HEK293 (cell line): ENCODE measurements around the gene TTC39C.
A peak's percentile ranks its signal among the peaks of the same experiment; 100 is the strongest.

Source experiments
- CTCF ChIA-PET: fragments of 350-600 bp; formaldehyde crosslinking; extraction: SDS; loops from one replicate; lab custom pipeline; 2021; ENCODE audit warnings: antibody characterized with exemption; lab: Yijun Ruan, JAX
- POLR2A ChIA-PET: fragments of 300-600 bp; formaldehyde crosslinking; extraction: SDS; loops from one replicate; lab custom pipeline; 2020; ENCODE audit warnings: antibody characterized with exemption, inconsistent platforms; lab: Yijun Ruan, JAX
- H3K27ac ChIP-seq: fragments of 200-500 bp; sonication (Bioruptor generic); 2 replicates; pipeline ENCODE4 v1.5.1; 2014; ENCODE audit warnings: low read depth, low read length, control low read depth, inconsistent platforms; ENCODE audit errors: extremely low read depth
- H3K36me3 ChIP-seq, 2 experiments: fragments of 200-500 bp in 1 of 2; sonication (Bioruptor generic) in 1 of 2; 1 replicate in 1 of 2; 2 replicates in 1 of 2; pipeline ENCODE4 v1.5.1; 2014 to 2017; ENCODE audit warnings: inconsistent platforms in 2 of 2, low read length in 2 of 2; ENCODE audit not compliant: control insufficient read depth in 2 of 2, insufficient read depth in 1 of 2
- H3K4me1 ChIP-seq: fragments of 200-500 bp; sonication (Bioruptor generic); 2 replicates; pipeline ENCODE4 v1.5.1; 2014; ENCODE audit warnings: mild to moderate bottlenecking, low read length, inconsistent platforms; ENCODE audit not compliant: control insufficient read depth, insufficient read depth
- H3K4me3 ChIP-seq: 2 replicates; pipeline ENCODE4 v1.5.1; 2011; ENCODE audit warnings: low read depth, mild to moderate bottlenecking, control low read depth, low read length, moderate library complexity
- H3K9me3 ChIP-seq: fragments of 200-500 bp; sonication (Bioruptor generic); 2 replicates; pipeline ENCODE4 v1.5.1; 2014; ENCODE audit warnings: low read depth, low read length, inconsistent platforms; ENCODE audit not compliant: control insufficient read depth, insufficient read depth
- ELK4 ChIP-seq: IDR thresholded peaks from 2 replicates; pipeline ENCODE4 v1.6.1; 2011; ENCODE audit warnings: mild to moderate bottlenecking, low read depth, low read length, borderline replicate concordance
- HIC1 ChIP-seq: fragments of 450-650 bp; formaldehyde crosslinking; IDR thresholded peaks from 2 replicates; pipeline ENCODE4 v1.5.1; 2016; ENCODE audit warnings: missing biosample characterization, missing genetic modification characterization
- KLF10 ChIP-seq: fragments of 450-650 bp; IDR thresholded peaks from 2 replicates; pipeline ENCODE4 v1.5.1; 2018; ENCODE audit warnings: missing biosample characterization, mild to moderate bottlenecking, missing genetic modification characterization
- PRDM1 ChIP-seq: fragments of 450-650 bp; formaldehyde crosslinking; IDR thresholded peaks from 2 replicates; pipeline ENCODE4; 2016; ENCODE audit warnings: missing biosample characterization, missing genetic modification characterization
- PRDM10 ChIP-seq: fragments of 450-650 bp; formaldehyde crosslinking; IDR thresholded peaks from 2 replicates; pipeline ENCODE4 v1.5.1; 2016; ENCODE audit warnings: missing biosample characterization, missing genetic modification characterization
- SCRT1 ChIP-seq: fragments of 450-650 bp; formaldehyde crosslinking; IDR thresholded peaks from 2 replicates; pipeline ENCODE4 v1.5.1; 2016; ENCODE audit warnings: missing biosample characterization, missing genetic modification characterization, borderline replicate concordance
- YY1 ChIP-seq: fragments of 450-650 bp; formaldehyde crosslinking; IDR thresholded peaks from 2 replicates; pipeline ENCODE4 v1.5.1; 2018; ENCODE audit warnings: missing biosample characterization, missing genetic modification characterization
- ZBTB7A ChIP-seq: fragments of 450-650 bp; formaldehyde crosslinking; IDR thresholded peaks from 2 replicates; pipeline ENCODE4 v1.5.1; 2016; ENCODE audit warnings: low read depth, missing biosample characterization, missing genetic modification characterization
- ZNF114 ChIP-seq: fragments of 450-650 bp; formaldehyde crosslinking; IDR thresholded peaks from 2 replicates; pipeline ENCODE4 v1.5.0; 2017; ENCODE audit warnings: missing biosample characterization, missing genetic modification characterization
- ZNF133 ChIP-seq: fragments of 450-650 bp; formaldehyde crosslinking; IDR thresholded peaks from 2 replicates; pipeline ENCODE4 v1.5.1; 2016; ENCODE audit warnings: missing biosample characterization, missing genetic modification characterization
- ZNF16 ChIP-seq: fragments of 450-650 bp; formaldehyde crosslinking; IDR thresholded peaks from 2 replicates; pipeline ENCODE4 v1.5.1; 2016; ENCODE audit warnings: low read depth, missing biosample characterization, missing genetic modification characterization
- ZNF184 ChIP-seq: fragments of 450-650 bp; IDR thresholded peaks from 2 replicates; pipeline ENCODE4 v1.5.1; 2018; ENCODE audit warnings: missing biosample characterization, mild to moderate bottlenecking, missing genetic modification characterization
- ZNF24 ChIP-seq: fragments of 450-650 bp; formaldehyde crosslinking; IDR thresholded peaks from 2 replicates; pipeline ENCODE4 v1.5.1; 2016; ENCODE audit warnings: missing biosample characterization, missing genetic modification characterization
- ZNF311 ChIP-seq: fragments of 450-650 bp; formaldehyde crosslinking; IDR thresholded peaks from 2 replicates; pipeline ENCODE4 v1.5.1; 2017; ENCODE audit warnings: missing biosample characterization, missing genetic modification characterization, borderline replicate concordance
- ZNF341 ChIP-seq: fragments of 450-650 bp; formaldehyde crosslinking; IDR thresholded peaks from 2 replicates; pipeline ENCODE4; 2016; ENCODE audit warnings: low read depth, missing biosample characterization, missing genetic modification characterization
- ZNF394 ChIP-seq: fragments of 450-650 bp; formaldehyde crosslinking; IDR thresholded peaks from 2 replicates; pipeline ENCODE4 v1.5.1; 2016; ENCODE audit warnings: missing biosample characterization, missing genetic modification characterization, mild to moderate bottlenecking, moderate library complexity, borderline replicate concordance
- ZNF433 ChIP-seq: fragments of 450-650 bp; formaldehyde crosslinking; IDR thresholded peaks from 2 replicates; pipeline ENCODE4 v1.5.1; 2016; ENCODE audit warnings: missing biosample characterization, missing genetic modification characterization, low read depth
- ZNF473 ChIP-seq: fragments of 450-650 bp; formaldehyde crosslinking; IDR thresholded peaks from 2 replicates; pipeline ENCODE4 v1.5.1; 2017; ENCODE audit warnings: missing biosample characterization, missing genetic modification characterization
- ZNF501 ChIP-seq: fragments of 450-650 bp; formaldehyde crosslinking; IDR thresholded peaks from 2 replicates; pipeline ENCODE4 v1.5.1; 2016; ENCODE audit warnings: missing biosample characterization, missing genetic modification characterization
- ZNF521 ChIP-seq: fragments of 450-650 bp; formaldehyde crosslinking; IDR thresholded peaks from 2 replicates; pipeline ENCODE4 v1.5.1; 2017; ENCODE audit warnings: missing biosample characterization, mild to moderate bottlenecking, missing genetic modification characterization
- ZNF558 ChIP-seq: fragments of 450-650 bp; formaldehyde crosslinking; IDR thresholded peaks from 2 replicates; pipeline ENCODE4 v1.5.1; 2016; ENCODE audit warnings: missing biosample characterization, missing genetic modification characterization
- ZNF747 ChIP-seq: fragments of 450-650 bp; formaldehyde crosslinking; IDR thresholded peaks from 2 replicates; pipeline ENCODE4 v1.5.1; 2016; ENCODE audit warnings: missing biosample characterization, missing genetic modification characterization
- ZNF768 ChIP-seq: fragments of 450-650 bp; formaldehyde crosslinking; IDR thresholded peaks from 2 replicates; pipeline ENCODE4 v1.5.1; 2018; ENCODE audit warnings: missing biosample characterization, mild to moderate bottlenecking, missing genetic modification characterization
- ZNF843 ChIP-seq: fragments of 450-650 bp; formaldehyde crosslinking; IDR thresholded peaks from 2 replicates; pipeline ENCODE4 v1.5.1; 2016; ENCODE audit warnings: missing biosample characterization, missing genetic modification characterization
- TF ChIP-seq, protein P1 (sequence below): fragments of 450-650 bp; formaldehyde crosslinking; IDR thresholded peaks from 2 replicates; pipeline ENCODE4 v1.5.1; 2016; ENCODE audit warnings: missing biosample characterization, missing genetic modification characterization

The TTC39C gene

GRCh38 chr18:24026457-24026856 lies 11.9 kb downstream of the TTC39C start:
- ChIA-PET CTCF (interaction anchor here (1.2 kb wide), 1 partner anchor 108 kb away, joined by 3 read pairs; no protein-coding TSS in a partner anchor), POLR2A (no interaction called here)
- Histone ChIP-seq H3K4me1 (peaks cover 10% of the 10 kb centered on the region), H3K27ac (no peak overlapping the region), H3K36me3 (peaks cover 0 to 5% of the 10 kb centered on the region in 2 experiments; a peak in 2 of 3 replicates), H3K9me3 (no peaks in the 10 kb centered on the region), H3K4me3 (no peak overlapping the region)
- TF ChIP-seq ZNF433 (no peak), ZNF341 (tag by site-specific recombination) (no peak), SCRT1 (no peak), ZNF394 (no peak), PRDM1 (no peak), KLF10 (no peak), ZBTB7A (tag by site-specific recombination) (no peak), ZNF24 (tag by site-specific recombination) (no peak), ZNF501 (tag by site-specific recombination) (no peak), HIC1 (tag by site-specific recombination) (no peak), ZNF184 (tag by site-specific recombination) (no peak), ZNF843 (tag by site-specific recombination) (no peak), ZNF114 (no peak), ZNF747 (no peak), ZNF133 (no peak), YY1 (no peak), ZNF768 (no peak), ZNF558 (tag by site-specific recombination) (no peak), ZNF473 (no peak)
- TF ChIP-seq, protein P1, sequence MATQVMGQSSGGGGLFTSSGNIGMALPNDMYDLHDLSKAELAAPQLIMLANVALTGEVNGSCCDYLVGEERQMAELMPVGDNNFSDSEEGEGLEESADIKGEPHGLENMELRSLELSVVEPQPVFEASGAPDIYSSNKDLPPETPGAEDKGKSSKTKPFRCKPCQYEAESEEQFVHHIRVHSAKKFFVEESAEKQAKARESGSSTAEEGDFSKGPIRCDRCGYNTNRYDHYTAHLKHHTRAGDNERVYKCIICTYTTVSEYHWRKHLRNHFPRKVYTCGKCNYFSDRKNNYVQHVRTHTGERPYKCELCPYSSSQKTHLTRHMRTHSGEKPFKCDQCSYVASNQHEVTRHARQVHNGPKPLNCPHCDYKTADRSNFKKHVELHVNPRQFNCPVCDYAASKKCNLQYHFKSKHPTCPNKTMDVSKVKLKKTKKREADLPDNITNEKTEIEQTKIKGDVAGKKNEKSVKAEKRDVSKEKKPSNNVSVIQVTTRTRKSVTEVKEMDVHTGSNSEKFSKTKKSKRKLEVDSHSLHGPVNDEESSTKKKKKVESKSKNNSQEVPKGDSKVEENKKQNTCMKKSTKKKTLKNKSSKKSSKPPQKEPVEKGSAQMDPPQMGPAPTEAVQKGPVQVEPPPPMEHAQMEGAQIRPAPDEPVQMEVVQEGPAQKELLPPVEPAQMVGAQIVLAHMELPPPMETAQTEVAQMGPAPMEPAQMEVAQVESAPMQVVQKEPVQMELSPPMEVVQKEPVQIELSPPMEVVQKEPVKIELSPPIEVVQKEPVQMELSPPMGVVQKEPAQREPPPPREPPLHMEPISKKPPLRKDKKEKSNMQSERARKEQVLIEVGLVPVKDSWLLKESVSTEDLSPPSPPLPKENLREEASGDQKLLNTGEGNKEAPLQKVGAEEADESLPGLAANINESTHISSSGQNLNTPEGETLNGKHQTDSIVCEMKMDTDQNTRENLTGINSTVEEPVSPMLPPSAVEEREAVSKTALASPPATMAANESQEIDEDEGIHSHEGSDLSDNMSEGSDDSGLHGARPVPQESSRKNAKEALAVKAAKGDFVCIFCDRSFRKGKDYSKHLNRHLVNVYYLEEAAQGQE (tag by site-specific recombination): no peak

GRCh38 chr18:24027156-24027827 lies 12.7 kb downstream of the TTC39C start:
- Histone ChIP-seq H3K4me3 (no peak overlapping the region), H3K27ac (no peak overlapping the region), H3K9me3 (no peaks in the 10 kb centered on the region), H3K36me3 (peaks cover 0 to 5% of the 10 kb centered on the region in 2 experiments; a peak in 2 of 3 replicates), H3K4me1 (peaks cover 4% of the 10 kb centered on the region)
- ChIA-PET POLR2A (no interaction called here), CTCF (interaction anchor here (0.6 to 0.9 kb wide), 3 partner anchors 149 to 1598 kb away, joined by 3 read pairs; no protein-coding TSS in a partner anchor)
- TF ChIP-seq ZNF311: no peak
- TF ChIP-seq ELK4: no peak
- 0 out of 2 replicates have a peak, but pooled peaks have one; percentile 9 for TF ChIP-seq PRDM10 (tag by site-specific recombination)
- TF ChIP-seq ZNF521 (tag by site-specific recombination): no peak
- TF ChIP-seq ZNF16 (tag by site-specific recombination): no peak
